NCI-H2227 (cell line): Measurements from ENCODE around the gene SP5.
"Not testable (repeated sequence)": the region's sequence is repeated elsewhere in the genome, so short reads cannot be mapped to it uniquely, and the experiment has no call there.

Experiments used
- DNase-seq: peaks from one replicate; lab custom pipeline; 2025; ENCODE audit not compliant: unreplicated experiment; lab: John Stamatoyannopoulos, UW

Gene SP5

GRCh38 chr2:170715062-170715931 lies at the start of gene SP5:
Gene SP5 (plus strand): TSS chr2:170715337. CDS start chr2:170715513, 176 bp downstream.
- peak; percentile 94 for DNase-seq

DNA sequence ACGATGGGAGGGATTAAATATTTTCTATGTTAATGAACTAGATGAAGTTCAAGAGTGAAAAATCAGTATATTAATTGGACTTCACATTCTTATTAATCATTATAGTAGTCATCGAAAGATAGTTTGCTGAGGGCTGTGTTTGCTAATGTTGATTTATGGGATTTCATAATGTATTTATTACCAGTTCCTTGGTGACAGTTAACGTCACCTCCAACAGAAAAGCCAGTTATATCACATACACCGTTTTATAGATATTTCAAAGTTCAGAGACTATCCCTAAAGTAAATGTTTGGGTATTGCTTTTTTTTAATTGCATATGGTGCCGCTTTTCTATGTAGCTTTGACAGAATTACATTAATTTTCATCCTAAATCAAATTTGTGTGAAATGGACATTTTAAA lies 49.4 kb upstream of the SP5 start:
- no peak for DNase-seq

DNA sequence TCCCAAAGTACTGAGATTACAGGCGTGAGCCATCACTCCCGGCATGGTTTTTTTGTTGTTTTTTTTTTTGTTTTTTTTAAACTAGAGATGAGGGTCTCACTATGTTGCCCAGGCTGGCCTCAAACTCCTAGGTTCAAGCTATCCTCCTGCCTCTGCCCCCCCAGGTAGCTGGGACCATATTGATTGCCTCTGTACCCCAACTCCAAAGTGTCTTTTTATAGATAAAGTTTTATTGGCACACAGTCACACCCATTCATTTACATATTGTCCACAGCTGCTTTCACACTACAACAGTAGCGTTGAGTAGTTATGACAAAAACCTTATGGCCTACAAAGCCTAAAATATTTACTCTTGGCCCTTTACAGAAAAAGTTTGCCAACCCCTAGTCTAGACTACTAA lies 45.2 kb upstream of the SP5 start:
- DNase-seq: no peak

GRCh38 chr2:170670651-170671050 lies 44.5 kb upstream of the SP5 start:
- no peak for DNase-seq

GRCh38 chr2:170671079-170671478 lies 44.1 kb upstream of the SP5 start:
- no peak for DNase-seq

GRCh38 chr2:170674282-170674681 lies 40.9 kb upstream of the SP5 start:
- not testable (repeated sequence) for DNase-seq

DNA sequence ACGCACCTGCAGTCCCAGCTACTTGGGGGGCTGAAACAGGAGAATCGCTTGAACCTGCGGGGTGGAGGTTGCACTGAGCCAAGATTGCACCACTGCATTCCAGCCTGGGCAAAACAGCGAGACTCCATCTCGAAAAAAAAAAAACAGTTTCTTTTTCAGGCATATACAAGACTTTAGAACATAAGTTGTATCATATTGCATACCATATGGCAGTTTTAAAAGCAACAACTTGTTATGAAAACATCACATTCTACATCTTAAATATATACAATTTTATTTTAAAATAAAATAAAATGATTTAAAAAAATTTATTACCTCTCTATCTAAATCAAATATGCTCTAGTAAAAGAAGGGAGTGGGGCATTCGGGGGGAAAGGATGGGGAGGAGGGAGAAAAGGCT lies 39.4 kb upstream of the SP5 start:
- DNase-seq: no peak

DNA sequence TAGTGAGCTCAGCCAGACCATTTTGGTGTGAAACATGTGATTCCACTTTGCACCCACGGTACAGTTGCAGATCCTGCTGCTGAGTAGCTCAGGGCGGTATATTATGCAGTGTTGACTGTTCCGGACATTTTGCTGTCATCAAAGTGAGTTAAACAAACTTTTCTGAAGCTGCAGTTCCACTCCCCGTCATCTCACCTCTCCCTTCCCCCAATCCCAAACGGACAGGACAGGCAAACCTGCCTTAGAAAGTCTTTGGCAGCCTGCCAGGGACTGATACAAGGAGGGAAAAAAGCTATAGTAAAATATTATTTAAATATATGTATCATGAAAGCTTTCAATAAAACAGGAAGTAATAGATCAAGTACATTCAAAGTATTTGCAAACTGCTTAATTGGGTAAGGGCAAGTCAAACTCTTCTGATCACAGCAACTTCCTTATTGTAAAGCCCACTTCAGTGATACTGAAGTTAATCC lies 35.5 kb upstream of the SP5 start:
- no peak for DNase-seq

- no peak for DNase-seq
These were observed 34.8 kb upstream of the SP5 start for GRCh38 chr2:170680172-170680941.

DNA sequence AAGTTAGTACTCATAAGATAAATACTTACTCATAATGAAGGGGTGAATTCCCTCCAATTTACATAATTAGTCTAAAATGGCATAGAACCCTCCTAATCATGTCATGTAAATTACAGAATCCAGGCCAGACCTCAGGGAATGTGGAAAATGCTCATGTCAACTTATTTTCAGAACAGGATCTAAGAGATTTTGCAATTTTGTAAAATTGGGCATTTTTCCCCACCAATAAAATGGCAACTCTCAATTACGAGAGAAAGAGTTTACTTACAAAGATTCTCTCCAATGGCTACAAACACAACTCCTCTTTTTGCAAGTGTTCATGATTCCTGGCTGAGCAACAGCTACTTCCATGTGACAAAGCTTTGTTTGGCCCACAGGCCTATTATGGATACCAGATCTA lies 33.8 kb upstream of the SP5 start:
- DNase-seq: no peak

GRCh38 chr2:170685591-170685990 lies 29.5 kb upstream of the SP5 start:
- DNase-seq: no peak

DNA sequence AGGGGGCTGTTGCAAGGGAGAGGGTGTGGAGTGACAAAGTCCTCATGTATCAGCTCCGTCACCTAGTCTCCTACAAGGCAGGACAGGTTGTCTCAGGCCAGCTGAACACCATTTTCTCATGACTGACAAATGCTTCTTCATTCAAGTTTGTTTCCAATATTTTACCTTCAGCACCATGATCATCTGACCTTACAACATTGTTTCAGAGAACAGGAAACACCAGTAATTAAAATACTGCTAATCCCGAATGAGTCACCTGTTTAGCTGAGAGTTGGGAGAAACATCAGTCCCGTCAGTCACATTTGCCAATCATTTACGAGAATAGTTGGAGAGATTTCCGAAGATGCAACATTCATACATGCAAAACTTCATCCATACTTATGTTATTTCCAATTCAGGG lies 25.7 kb upstream of the SP5 start:
- no peak for DNase-seq

GRCh38 chr2:170690640-170691039 lies 24.5 kb upstream of the SP5 start:
- no peak for DNase-seq

DNA sequence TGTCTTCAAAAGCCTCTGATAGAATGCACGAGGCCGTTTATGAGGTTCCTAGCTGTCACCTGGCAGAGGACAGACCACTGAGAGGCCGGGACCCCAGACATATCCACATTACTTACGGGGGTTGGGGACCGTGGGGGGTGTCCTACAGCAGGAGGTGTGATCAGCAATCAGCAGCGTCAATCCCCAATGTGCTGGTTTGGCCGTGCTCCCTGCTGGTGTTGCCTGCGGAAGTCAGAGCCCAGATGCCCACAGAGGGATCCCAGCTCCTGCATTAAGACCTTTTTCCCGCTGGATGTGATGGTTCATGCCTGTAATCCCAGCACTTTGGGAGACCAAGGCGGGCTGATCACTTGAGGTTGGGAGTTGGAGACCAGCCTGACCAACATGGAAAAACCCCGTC lies 20.8 kb upstream of the SP5 start:
- no peak for DNase-seq

GRCh38 chr2:170695521-170696410 lies 19.4 kb upstream of the SP5 start:
- DNase-seq: no peak

DNA sequence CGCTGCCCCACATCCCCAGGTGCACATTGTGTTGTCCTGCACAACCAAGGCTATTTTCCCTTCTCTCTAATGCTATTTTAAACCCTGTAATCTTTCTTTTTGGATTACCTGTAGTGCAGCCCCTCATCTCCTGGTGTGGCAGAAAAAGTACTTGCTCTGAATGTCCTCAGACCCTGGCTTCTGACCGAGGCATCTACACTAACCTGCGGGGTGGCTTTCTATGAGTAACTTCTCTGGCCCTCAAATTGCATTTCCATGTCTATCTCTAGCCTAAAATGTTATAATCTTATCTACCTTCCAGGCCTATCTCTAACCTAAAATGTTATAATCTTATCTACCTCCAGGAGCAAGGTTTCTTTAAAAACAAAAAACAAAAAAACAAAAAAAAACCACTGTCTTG lies 18.2 kb upstream of the SP5 start:
- DNase-seq: no peak

GRCh38 chr2:170701011-170701410 lies 14.1 kb upstream of the SP5 start:
- DNase-seq: no peak

GRCh38 chr2:170703776-170704476 lies 11.2 kb upstream of the SP5 start:
- no peak for DNase-seq

- DNase-seq: no peak
These were observed 7.0 kb upstream of the SP5 start for GRCh38 chr2:170707821-170708795.
